Activated T-cell treated with anti-CD3 and anti-CD28 coated beads, Interleukin-2, amount 50 U/mL, for 4 hours (primary cell): ENCODE data around the gene TTC9C. TPM values are rescaled to one million over a fixed set of nuclear protein-coding genes. Genes with fewer than 3 reads are reported as not detected.

Experiments
- ATAC-seq, 2 donors: fragments of 200-7000 bp; cut with Tn5 transposase; one replicate each; pipeline ENCODE4 v1.10.0; 2021
- DNase-seq: peaks from one replicate; pipeline ENCODE4 v3.0.0-alpha.2; 2020
- H3K27me3 Mint-ChIP-seq: one replicate; pipeline ENCODE4 v1.8.0; 2021; ENCODE audit warnings: low read depth, mixed read lengths
- H3K36me3 Mint-ChIP-seq: one replicate; pipeline ENCODE4 v1.8.0; 2022; ENCODE audit warnings: mixed read lengths; ENCODE audit not compliant: insufficient read depth
- H3K4me1 Mint-ChIP-seq: one replicate; pipeline ENCODE4 v1.8.0; 2021; ENCODE audit warnings: low read depth, mixed read lengths
- H3K4me3 Mint-ChIP-seq: one replicate; pipeline ENCODE4 v1.8.0; 2021; ENCODE audit warnings: mild to moderate bottlenecking, moderate library complexity, mixed read lengths
- H3K9me3 Mint-ChIP-seq: one replicate; pipeline ENCODE4 v1.8.0; 2021; ENCODE audit warnings: mixed read lengths
- total RNA-seq, 3 donors: library from RNA; stranded (reverse); gene quantifications; one replicate each; pipeline ENCODE4 v1.2.1, GENCODE V29; 2021

The TTC9C gene
- total RNA-seq, 3 donors from 2014 or later: 20.2 to 22.9 (median 20.9) TPM

GRCh38 chr11:62786318-62787004 lies 58.2 kb downstream of the TTC9C start:
- no peaks in the 10 kb centered on the region for H3K27me3 Mint-ChIP-seq
- peaks cover 5% of the 10 kb centered on the region for H3K36me3 Mint-ChIP-seq
- no peaks in the 10 kb centered on the region for H3K9me3 Mint-ChIP-seq
- H3K4me1 Mint-ChIP-seq: peaks cover 44% of the 10 kb centered on the region
- peak; percentile 79 for DNase-seq
- H3K4me3 Mint-ChIP-seq: peak overlapping the region; percentile 85
- peak; percentile 70 to 74 for ATAC-seq

DNA sequence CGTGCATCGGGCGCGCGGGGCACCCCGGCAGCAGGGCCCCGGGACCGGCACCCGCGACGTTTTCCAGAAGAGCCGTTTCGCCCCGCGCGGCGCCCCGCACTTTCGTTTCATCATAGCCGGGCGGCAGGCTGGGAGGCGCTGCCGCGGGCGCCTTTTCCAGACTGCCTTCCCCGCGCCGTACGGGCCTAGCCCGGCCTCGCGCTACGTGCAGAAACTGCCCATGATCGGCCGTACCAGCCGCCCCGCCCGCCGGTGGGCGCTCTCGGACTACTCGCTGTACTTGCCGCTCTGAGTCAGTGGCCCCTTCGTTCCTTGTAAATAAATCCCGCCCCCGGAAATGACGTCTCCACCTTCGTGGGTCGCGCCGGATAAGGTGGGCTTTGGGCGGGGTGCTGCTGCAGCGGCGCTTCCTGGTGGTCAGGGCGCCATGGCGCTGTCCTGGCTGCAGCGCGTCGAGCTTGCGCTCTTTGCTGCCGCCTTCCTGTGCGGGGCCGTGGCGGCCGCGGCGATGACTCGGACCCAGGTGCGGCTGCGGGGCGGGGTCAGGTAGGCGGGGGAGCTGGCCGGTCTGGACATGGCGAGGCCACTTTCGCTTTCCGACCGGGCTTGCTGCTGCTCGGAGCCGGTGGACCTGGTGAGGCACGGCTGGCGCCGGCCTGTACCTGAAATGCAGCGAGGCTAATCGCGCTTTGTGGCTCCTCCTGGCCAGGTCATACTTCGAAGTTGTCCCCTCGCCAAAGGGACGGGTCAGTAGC lies 58.9 kb downstream of the TTC9C start, which contains the start of gene TMEM179B:
TMEM179B (plus strand) TSS at position 398 of the 755 bp plus-strand sequence; CDS start at position 428, 30 bp downstream.
- no peaks in the 10 kb centered on the region for H3K27me3 Mint-ChIP-seq
- H3K36me3 Mint-ChIP-seq: peaks cover 6% of the 10 kb centered on the region
- peaks cover 47% of the 10 kb centered on the region for H3K4me1 Mint-ChIP-seq
- H3K9me3 Mint-ChIP-seq: no peaks in the 10 kb centered on the region
- DNase-seq (peak; percentile 97), ATAC-seq (peak; percentile 69 to 71)
- peak within 1 kb of the TSS; percentile 93 for H3K4me3 Mint-ChIP-seq

Other genes starting within 250 kb of the TTC9C start
- 10 to 100 TPM; 12.3 to 22.7 (median 13.3) TPM for gene AHNAK, start 181.7 kb upstream of the TTC9C start, total RNA-seq
- gene EEF1G, start 154.6 kb upstream of the TTC9C start, total RNA-seq: 1,000 to 10,000 TPM; 1,775 to 1,880 (median 1,879) TPM
- gene TUT1, start 137.0 kb upstream of the TTC9C start, total RNA-seq: 10 to 100 TPM; 39.4 to 46.1 (median 41.6) TPM
- gene MTA2, start 126.6 kb upstream of the TTC9C start, total RNA-seq: 100 to 1,000 TPM; 217 to 224 (median 220) TPM
- gene EML3, start 115.7 kb upstream of the TTC9C start, total RNA-seq: 100 to 1,000 TPM; 145 to 160 (median 155) TPM
- gene ROM1, start 115.2 kb upstream of the TTC9C start, total RNA-seq: 1 to 10 TPM; 5.8 to 6.6 (median 5.8) TPM
- gene B3GAT3, start 106.5 kb upstream of the TTC9C start, total RNA-seq: 10 to 100 TPM; 58.2 to 66.2 (median 59.7) TPM
- gene GANAB, start 81.9 kb upstream of the TTC9C start, total RNA-seq: 100 to 1,000 TPM; 173 to 204 (median 194) TPM
- gene INTS5, start 75.2 kb upstream of the TTC9C start, total RNA-seq: 10 to 100 TPM; 43.5 to 50.0 (median 48.0) TPM
- gene C11orf98, start 63.3 kb upstream of the TTC9C start, total RNA-seq: 100 to 1,000 TPM; 174 to 212 (median 206) TPM
- gene CSKMT, start 63.2 kb upstream of the TTC9C start, total RNA-seq: 10 to 100 TPM; 54.6 to 73.1 (median 73.0) TPM
- gene UQCC3, start 56.8 kb upstream of the TTC9C start, total RNA-seq: 10 to 100 TPM in 2 of 3 donors, 1 to 10 TPM in 1; 9.4 to 14.6 (median 10.6) TPM
- 10 to 100 TPM; 17.0 to 22.2 (median 19.2) TPM for gene LBHD1, start 56.2 kb upstream of the TTC9C start, total RNA-seq
- 100 to 1,000 TPM; 151 to 174 (median 157) TPM for gene UBXN1, start 49.4 kb upstream of the TTC9C start, total RNA-seq
- under 1 TPM; 0.21 to 0.33 (median 0.30) TPM for gene LRRN4CL, start 39.0 kb upstream of the TTC9C start, total RNA-seq
- gene BSCL2, start 21.1 kb upstream of the TTC9C start, total RNA-seq: 10 to 100 TPM; 23.6 to 29.6 (median 26.9) TPM
- not detected for gene GNG3, start 20.8 kb upstream of the TTC9C start, total RNA-seq
- gene HNRNPUL2, start 1.0 kb upstream of the TTC9C start, total RNA-seq: 10 to 100 TPM; 45.3 to 49.4 (median 47.9) TPM
- 1 to 10 TPM; 5.7 to 6.9 (median 6.5) TPM for gene ZBTB3, start 25.7 kb downstream of the TTC9C start, total RNA-seq
- gene POLR2G, start 33.1 kb downstream of the TTC9C start, total RNA-seq: 100 to 1,000 TPM; 143 to 145 (median 144) TPM
- 10 to 100 TPM; 27.2 to 34.3 (median 29.1) TPM for gene TAF6L, start 42.9 kb downstream of the TTC9C start, total RNA-seq
- 10 to 100 TPM; 26.8 to 35.4 (median 31.6) TPM for gene TMEM179B, start 58.9 kb downstream of the TTC9C start, total RNA-seq
- gene TMEM223, start 63.5 kb downstream of the TTC9C start, total RNA-seq: 10 to 100 TPM in 2 of 3 donors, 1 to 10 TPM in 1; 9.4 to 12.1 (median 11.6) TPM
- 100 to 1,000 TPM; 138 to 180 (median 158) TPM for gene NXF1, start 77.0 kb downstream of the TTC9C start, total RNA-seq
- gene STX5, start 103.6 kb downstream of the TTC9C start, total RNA-seq: 10 to 100 TPM; 22.3 to 31.6 (median 28.4) TPM
- under 1 TPM; 0.63 to 0.92 (median 0.89) TPM for gene TEX54, start 104.4 kb downstream of the TTC9C start, total RNA-seq
- 100 to 1,000 TPM; 228 to 254 (median 235) TPM for gene WDR74, start 111.1 kb downstream of the TTC9C start, total RNA-seq
- 100 to 1,000 TPM; 580 to 683 (median 586) TPM for gene SLC3A2, start 152.4 kb downstream of the TTC9C start, total RNA-seq
- not detected for gene CHRM1, start 192.9 kb downstream of the TTC9C start, total RNA-seq